ENCODE data around the gene MARK3.
A peak's percentile ranks its signal among the peaks of the same experiment; 100 is the strongest.
"Not testable (repeated sequence)": the region's sequence is repeated elsewhere in the genome, so short reads cannot be mapped to it uniquely, and the experiment has no call there.

Gene MARK3

GRCh38 chr14:103488960-103489359 lies 103.7 kb downstream of the MARK3 start:
- DNase-seq (ENCODE audit: low spot score) = no peak

DNA sequence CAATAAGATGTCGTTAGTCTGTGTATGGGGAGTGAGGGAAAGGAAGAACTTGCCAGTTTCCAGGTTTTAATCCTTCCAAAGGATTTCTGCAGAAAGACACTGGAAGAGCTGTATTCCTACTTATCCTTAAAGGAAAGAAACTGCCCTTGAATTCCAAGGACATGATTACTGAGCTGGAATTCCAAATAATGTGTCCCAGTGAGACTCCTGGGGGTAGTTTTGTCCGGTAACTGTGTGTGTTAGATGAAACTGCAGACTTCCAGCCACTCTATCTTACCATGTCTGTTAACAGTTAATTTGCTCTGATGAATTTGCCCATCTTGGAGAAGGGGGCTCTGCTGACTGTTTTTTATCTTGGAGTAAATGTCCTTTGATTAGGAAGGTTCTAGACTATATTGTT lies 104.4 kb downstream of the MARK3 start:
- no peak for DNase-seq (ENCODE audit: low spot score)

DNA sequence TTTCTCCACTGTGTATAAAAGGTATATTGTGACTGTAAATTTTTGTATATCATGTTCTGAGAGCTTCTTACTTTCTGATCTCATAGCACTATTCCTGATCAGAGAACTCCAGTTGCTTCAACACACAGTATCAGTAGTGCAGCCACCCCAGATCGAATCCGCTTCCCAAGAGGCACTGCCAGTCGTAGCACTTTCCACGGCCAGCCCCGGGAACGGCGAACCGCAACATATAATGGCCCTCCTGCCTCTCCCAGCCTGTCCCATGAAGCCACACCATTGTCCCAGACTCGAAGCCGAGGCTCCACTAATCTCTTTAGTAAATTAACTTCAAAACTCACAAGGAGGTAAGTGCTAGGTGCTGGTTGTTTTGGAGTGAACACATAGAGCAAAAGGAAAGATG lies 106.5 kb downstream of the MARK3 start:
- no peak for DNase-seq (ENCODE audit: low spot score)

- no peak for DNase-seq (ENCODE audit: low spot score)
These were observed 107.1 kb downstream of the MARK3 start for GRCh38 chr14:103492156-103492925.

- DNase-seq (ENCODE audit: low spot score) = no peak
These were observed 110.6 kb downstream of the MARK3 start for GRCh38 chr14:103495854-103496253.

DNA sequence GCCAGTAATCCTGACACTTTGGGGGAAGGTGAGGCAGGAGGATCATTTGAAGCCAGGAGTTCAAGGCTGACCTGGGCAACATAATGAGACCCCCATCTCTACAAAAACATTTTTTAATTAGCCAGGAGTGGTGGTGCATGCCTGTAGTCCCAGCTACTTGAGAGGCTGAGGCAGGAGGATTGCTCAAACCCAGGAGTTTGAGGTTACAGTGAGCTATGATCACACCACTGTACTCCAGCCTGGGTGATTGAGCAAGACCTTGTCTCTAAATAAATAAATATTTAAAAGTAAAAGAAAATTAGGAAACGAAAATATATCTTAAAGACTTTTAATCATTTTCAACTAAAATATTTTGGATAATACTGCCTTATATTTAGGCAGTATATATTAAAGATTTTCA lies 111.6 kb downstream of the MARK3 start:
- no peak for DNase-seq (ENCODE audit: low spot score)

DNA sequence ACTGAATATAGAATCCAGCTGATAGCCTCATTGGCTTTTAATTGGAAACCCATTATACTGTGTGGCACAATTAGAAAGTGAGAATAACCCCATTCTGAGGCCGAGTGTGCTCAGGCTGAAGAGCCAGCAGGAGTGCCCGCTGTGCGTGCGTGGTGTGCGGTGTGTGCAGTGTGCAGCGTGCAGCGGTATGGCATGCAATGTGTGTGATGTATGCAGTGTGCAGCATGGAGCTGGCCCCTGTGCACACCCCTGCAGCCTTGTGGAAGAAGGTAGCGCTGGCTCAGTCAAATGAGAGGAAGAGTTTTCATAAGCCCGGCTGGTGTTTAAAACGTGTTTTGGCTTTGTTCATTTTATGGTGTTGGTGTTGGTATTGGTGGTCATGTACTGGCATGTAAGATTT lies 114.5 kb downstream of the MARK3 start:
- no peak for DNase-seq (ENCODE audit: low spot score)

DNA sequence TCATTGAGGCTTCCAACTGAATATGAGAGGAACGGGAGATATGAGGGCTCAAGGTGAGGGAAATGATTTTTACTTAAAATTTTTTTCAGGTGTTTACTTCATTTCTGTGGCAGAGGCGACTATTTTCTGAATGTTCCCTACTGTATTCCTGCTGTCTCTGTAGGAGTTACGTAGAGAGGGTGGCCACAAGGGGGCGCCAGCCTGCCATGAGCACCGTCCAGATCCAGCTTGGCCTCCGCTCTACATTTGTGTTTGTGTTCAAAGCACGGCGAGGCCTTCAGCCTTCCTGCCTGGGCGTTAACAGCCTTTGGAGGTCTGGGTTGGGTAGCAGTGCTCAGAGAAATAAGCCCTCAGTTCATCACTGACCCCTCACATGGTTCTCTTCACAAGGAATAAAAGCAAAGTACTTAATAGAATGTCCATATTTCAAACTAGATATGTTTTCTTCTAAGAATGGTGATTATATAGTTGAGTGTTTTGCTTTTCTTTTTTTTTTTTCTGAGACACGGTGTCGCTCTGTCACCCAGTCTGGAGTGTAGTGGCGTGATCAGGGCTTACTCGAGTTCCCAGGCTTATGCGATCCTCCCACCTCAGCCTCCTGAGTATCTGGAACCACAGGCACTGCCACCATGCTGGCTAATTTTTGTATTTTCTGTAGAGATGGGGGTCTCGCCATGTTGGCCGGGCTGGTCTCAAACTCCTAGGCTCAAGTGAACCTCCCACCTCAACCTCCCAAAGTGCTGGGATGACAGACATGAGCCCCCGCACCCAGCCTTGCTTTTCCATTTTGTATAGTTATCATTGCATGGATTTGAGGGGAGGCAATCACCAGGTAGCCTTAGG lies 115.2 kb downstream of the MARK3 start:
- peak; percentile 85 for DNase-seq (ENCODE audit: low spot score)

DNA sequence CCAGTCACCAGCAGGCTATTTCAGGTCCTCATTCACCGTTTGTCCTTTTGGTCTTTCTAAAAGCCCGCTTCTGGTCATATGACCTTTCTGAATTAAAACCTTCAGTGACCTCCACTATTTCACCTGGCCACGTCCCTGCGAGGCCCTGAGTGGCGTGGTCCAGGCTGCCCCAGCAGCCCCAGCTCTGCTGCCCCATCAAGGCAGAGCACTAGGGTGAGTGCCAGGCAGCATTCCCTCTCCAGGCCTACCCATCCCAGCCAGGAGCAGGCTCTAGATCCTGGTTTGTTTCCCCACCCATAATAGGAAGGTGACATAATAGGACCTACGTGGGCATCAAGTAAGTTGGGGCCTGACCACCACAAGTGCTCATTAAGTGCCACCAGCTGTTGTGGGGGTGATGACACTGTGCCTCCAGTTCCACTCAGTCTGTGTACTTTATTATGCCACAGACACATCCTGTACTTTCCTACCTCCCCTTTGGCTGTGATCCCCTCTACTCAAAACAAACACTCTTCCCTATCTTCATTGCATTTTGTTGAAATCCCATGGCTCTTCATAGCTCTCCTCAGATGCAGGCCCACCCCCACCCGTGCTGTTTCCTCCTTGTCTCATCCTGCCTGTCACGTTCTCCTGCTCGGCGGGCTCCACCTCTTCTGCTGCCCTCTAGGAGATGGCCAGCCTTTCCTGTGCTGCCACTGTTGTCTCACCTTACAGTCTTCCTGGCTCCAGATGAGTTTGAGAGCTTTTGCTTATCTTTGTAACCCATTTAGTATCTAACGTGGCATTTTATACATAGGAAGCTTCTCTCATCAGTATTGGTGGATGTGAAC lies 116.0 kb downstream of the MARK3 start:
- no peak for DNase-seq (ENCODE audit: low spot score)

DNA sequence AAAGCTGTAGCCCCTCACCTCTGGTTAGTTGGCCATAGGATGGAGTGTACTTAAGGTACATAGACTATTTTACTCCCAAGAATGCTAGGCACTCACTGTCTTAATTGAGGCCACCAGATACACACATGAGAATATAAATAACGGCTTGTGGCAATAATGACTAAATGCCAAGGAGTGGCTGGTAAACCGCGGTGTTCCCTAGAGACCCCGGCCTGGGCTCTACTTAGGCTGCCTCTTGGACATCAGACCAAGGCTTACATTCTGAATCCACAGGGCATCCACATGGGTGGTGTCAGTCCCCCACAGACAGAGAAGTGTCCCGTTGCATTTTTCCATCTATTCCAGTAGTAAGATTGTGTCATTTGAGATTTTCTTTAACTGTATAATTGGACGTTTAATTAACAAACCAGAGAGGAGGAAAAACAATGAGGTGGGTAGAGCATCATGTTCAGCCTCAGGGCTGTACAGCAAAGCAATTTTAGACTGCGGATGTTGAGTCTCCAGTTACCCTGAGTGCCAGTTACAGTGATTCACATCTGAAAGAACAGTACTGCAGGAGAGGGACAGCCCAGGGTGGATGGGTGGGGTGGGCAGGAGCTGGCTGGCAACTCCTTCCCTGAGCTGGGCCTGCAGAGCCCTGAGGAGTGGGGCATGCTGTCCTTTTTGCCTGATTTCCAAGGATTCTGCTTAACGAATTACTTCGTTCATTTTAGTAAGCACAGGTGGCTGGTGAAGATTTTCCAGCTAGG lies 116.9 kb downstream of the MARK3 start:
- DNase-seq (ENCODE audit: low spot score) = no peak

DNA sequence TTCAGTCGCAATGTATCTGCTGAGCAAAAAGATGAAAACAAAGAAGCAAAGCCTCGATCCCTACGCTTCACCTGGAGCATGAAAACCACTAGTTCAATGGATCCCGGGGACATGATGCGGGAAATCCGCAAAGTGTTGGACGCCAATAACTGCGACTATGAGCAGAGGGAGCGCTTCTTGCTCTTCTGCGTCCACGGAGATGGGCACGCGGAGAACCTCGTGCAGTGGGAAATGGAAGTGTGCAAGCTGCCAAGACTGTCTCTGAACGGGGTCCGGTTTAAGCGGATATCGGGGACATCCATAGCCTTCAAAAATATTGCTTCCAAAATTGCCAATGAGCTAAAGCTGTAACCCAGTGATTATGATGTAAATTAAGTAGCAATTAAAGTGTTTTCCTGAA lies 117.7 kb downstream of the MARK3 start:
- DNase-seq (ENCODE audit: low spot score) = no peak

DNA sequence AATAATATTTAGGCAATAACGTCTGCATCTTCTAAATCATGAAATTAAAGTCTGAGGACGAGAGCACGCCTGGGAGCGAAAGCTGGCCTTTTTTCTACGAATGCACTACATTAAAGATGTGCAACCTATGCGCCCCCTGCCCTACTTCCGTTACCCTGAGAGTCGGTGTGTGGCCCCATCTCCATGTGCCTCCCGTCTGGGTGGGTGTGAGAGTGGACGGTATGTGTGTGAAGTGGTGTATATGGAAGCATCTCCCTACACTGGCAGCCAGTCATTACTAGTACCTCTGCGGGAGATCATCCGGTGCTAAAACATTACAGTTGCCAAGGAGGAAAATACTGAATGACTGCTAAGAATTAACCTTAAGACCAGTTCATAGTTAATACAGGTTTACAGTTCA lies 118.1 kb downstream of the MARK3 start:
- DNase-seq (ENCODE audit: low spot score) = no peak

- peak; percentile 47 for DNase-seq (ENCODE audit: low spot score)
These were observed 119.9 kb downstream of the MARK3 start for GRCh38 chr14:103504991-103505565.

GRCh38 chr14:103507751-103508150 lies 122.5 kb downstream of the MARK3 start:
- DNase-seq (ENCODE audit: low spot score) = no peak

DNA sequence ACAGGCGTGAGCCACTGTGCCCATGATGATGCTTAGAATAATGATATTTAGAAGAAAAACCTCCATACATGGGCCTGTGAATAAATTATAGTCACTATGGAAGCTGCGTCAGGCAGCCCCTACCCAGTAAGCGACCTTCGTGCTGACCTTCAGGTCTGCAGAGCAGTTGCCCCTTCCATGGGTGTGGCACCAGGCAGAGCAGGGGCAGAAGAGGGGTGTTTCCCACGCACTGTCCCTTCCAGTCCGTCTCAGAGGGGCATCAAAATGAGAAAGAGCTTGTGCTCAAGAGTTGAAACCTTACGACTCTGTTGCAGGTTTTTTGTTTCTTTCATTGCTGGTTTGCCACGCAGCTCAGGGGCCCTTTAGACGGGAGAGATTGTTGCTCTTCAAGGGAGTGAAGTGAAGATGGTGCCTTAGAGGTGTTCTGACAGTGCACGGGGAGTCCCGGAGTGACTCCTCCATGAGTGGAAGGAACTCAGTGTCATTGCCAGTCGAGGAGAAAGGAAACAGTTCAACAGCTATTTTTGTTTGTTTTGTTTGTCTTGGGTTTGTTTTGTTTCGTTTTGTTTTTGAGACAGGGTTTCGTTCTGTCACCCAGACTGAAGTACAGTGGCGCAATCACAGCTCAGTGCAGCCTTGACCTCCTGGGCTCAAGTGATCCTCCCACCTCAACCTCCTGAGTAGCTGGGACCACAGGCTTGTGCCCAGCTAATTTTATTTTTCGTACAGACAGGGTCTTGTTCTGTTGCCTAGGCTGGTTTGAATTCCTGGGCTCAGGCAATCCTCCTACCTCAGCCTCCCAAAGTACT lies 123.5 kb downstream of the MARK3 start:
- no peak for DNase-seq (ENCODE audit: low spot score)

GRCh38 chr14:103509864-103510723 lies 124.9 kb downstream of the MARK3 start:
- no peak for DNase-seq (ENCODE audit: low spot score)

- peak; percentile 30 for DNase-seq (ENCODE audit: low spot score)
These were observed 125.8 kb downstream of the MARK3 start for GRCh38 chr14:103510724-103511693.

DNA sequence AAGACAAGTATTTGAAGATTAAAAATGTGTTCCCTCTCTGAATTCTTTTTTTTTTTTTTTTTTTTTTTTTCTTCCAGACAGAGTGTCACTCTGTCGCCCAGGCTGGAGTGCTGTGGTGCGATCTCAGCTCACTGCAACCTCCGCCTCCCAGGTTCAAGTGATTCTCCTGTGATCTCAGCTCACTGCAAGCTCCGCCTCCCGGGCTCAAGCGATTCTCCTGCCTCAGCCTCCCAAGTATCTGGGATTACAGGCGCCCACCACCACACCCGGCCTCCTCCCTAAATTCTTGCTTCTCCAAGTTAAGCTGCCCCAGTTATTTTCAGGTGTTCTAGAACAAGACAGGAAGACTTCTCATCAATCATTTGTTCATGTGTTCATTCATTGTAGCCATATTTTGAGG lies 127.0 kb downstream of the MARK3 start:
- not testable (repeated sequence) for DNase-seq (ENCODE audit: low spot score)
